Loucy (cell line): ENCODE results near the gene SERPINI2.
A peak's percentile ranks its signal among the peaks of the same experiment; 100 is the strongest.

ENCODE experiments used
- H2AFZ ChIP-seq: fragments of 200-600 bp; sonication (generic); 2 replicates; pipeline ENCODE4 v1.6.0; 2016; ENCODE audit warnings: antibody characterized with exemption, mild to moderate bottlenecking, low read length, moderate library complexity
- H3F3A ChIP-seq: fragments of 200-600 bp; 2 replicates; pipeline ENCODE4 v1.6.0; 2016; ENCODE audit warnings: antibody characterized with exemption, low read depth, mild to moderate bottlenecking
- H3K27me3 ChIP-seq: fragments of 200-600 bp; sonication (generic); 2 replicates; pipeline ENCODE4 v1.6.1; 2014; ENCODE audit warnings: low read length, mild to moderate bottlenecking; ENCODE audit not compliant: insufficient read depth, poor library complexity, severe bottlenecking
- H3K36me3 ChIP-seq: fragments of 200-600 bp; sonication (generic); 2 replicates; pipeline ENCODE4 v1.6.1; 2016; ENCODE audit warnings: low read length; ENCODE audit not compliant: insufficient read depth
- H3K4me1 ChIP-seq: fragments of 200-600 bp; sonication (generic); 2 replicates; pipeline ENCODE4 v1.5.1; 2014; ENCODE audit warnings: low read length, mild to moderate bottlenecking; ENCODE audit not compliant: insufficient read depth, poor library complexity, severe bottlenecking
- H3K4me2 ChIP-seq: fragments of 200-600 bp; sonication (generic); 2 replicates; pipeline ENCODE4 v1.6.0; 2014; ENCODE audit warnings: antibody characterized with exemption, low read length, low read depth, mild to moderate bottlenecking; ENCODE audit not compliant: poor library complexity, severe bottlenecking
- H3K4me3 ChIP-seq: fragments of 200-600 bp; sonication (generic); 2 replicates; pipeline ENCODE4 v1.5.1; 2014; ENCODE audit warnings: low read length, mild to moderate bottlenecking, mixed read lengths; ENCODE audit not compliant: poor library complexity, severe bottlenecking
- H3K79me2 ChIP-seq: fragments of 200-600 bp; sonication (generic); 2 replicates; pipeline ENCODE4 v1.6.1; 2014; ENCODE audit warnings: low read length; ENCODE audit not compliant: insufficient read depth
- H3K9ac ChIP-seq: fragments of 200-600 bp; sonication (generic); 2 replicates; pipeline ENCODE4 v1.6.0; 2014; ENCODE audit warnings: mild to moderate bottlenecking, low read depth, low read length, moderate library complexity; ENCODE audit not compliant: poor library complexity, severe bottlenecking
- H3K9me2 ChIP-seq: fragments of 200-600 bp; sonication (generic); replicated peaks from 2 replicates; pipeline ENCODE4 v1.6.1; 2016; ENCODE audit warnings: low read depth, low read length, mixed read lengths
- H3K9me3 ChIP-seq: fragments of 200-600 bp; sonication (generic); 2 replicates; pipeline ENCODE4 v1.6.1; 2014; ENCODE audit warnings: mild to moderate bottlenecking, antibody characterized with exemption, low read length, low read depth; ENCODE audit not compliant: insufficient read depth
- H4K20me1 ChIP-seq: fragments of 200-600 bp; sonication (generic); 2 replicates; pipeline ENCODE4 v1.6.0; 2014; ENCODE audit warnings: antibody characterized with exemption, low read length, mild to moderate bottlenecking; ENCODE audit not compliant: insufficient read depth, poor library complexity, severe bottlenecking
- EZH2phosphoT487 ChIP-seq: fragments of 200-600 bp; IDR thresholded peaks from 2 replicates; pipeline ENCODE4 v1.6.1; 2018; ENCODE audit warnings: antibody characterized with exemption, mild to moderate bottlenecking, moderate library complexity, borderline replicate concordance
- TF ChIP-seq, protein P1 (sequence below): fragments of 200-600 bp; sonication (generic); conservative IDR thresholded peaks from 2 replicates; pipeline ENCODE4 v1.5.1; 2014; ENCODE audit warnings: mild to moderate bottlenecking, antibody characterized with exemption, low read length

Gene SERPINI2

DNA sequence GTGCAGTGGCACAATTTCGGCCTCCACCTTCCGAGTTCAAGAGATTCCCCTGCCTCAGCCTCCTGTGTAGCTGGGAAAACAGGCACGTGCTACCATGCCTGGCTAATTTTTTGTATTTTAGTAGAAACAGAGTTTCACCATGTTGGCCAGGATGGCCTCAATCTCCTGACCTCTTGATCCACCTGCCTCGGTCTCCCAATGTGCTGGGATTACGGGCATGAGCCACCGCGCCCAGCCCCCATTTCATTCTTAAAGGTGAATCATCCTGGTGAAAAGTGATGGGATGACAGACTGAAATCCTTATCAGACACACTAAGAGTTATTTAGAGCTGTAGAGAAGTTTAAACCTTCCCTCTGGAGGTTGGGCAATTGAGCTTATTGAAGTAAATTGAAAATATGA lies 24.1 kb upstream of the SERPINI2 start:
- H2AFZ ChIP-seq, result no peak overlapping the region

GRCh38 chr3:167493244-167493643 lies 19.4 kb upstream of the SERPINI2 start:
- H3K4me2 ChIP-seq, result no peak overlapping the region
- no peaks in the 10 kb centered on the region for H3F3A ChIP-seq
- H3K36me3 ChIP-seq, result no peaks in the 10 kb centered on the region
- H3K79me2 ChIP-seq, result no peaks in the 10 kb centered on the region
- H3K4me1 ChIP-seq, result no peaks in the 10 kb centered on the region
- no peaks in the 10 kb centered on the region for H3K9me3 ChIP-seq
- H2AFZ ChIP-seq, result no peak overlapping the region
- no peak overlapping the region for H3K4me3 ChIP-seq
- no peaks in the 10 kb centered on the region for H3K27me3 ChIP-seq
- H3K9me2 ChIP-seq, result no peaks in the 10 kb centered on the region
- H3K9ac ChIP-seq, result no peak overlapping the region
- H4K20me1 ChIP-seq, result no peaks in the 10 kb centered on the region
- TF ChIP-seq, protein P1, sequence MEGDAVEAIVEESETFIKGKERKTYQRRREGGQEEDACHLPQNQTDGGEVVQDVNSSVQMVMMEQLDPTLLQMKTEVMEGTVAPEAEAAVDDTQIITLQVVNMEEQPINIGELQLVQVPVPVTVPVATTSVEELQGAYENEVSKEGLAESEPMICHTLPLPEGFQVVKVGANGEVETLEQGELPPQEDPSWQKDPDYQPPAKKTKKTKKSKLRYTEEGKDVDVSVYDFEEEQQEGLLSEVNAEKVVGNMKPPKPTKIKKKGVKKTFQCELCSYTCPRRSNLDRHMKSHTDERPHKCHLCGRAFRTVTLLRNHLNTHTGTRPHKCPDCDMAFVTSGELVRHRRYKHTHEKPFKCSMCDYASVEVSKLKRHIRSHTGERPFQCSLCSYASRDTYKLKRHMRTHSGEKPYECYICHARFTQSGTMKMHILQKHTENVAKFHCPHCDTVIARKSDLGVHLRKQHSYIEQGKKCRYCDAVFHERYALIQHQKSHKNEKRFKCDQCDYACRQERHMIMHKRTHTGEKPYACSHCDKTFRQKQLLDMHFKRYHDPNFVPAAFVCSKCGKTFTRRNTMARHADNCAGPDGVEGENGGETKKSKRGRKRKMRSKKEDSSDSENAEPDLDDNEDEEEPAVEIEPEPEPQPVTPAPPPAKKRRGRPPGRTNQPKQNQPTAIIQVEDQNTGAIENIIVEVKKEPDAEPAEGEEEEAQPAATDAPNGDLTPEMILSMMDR, result peak; percentile 69
- no peak for TF ChIP-seq EZH2phosphoT487

More for the DNA sequence above, 24.1 kb upstream of the SERPINI2 start:
- no peaks in the 10 kb centered on the region for H3K79me2 ChIP-seq
- no peak overlapping the region for H3K4me2 ChIP-seq
- H3K27me3 ChIP-seq, result no peaks in the 10 kb centered on the region
- H3K36me3 ChIP-seq, result no peaks in the 10 kb centered on the region
- H3F3A ChIP-seq, result no peaks in the 10 kb centered on the region
- no peak overlapping the region for H3K9ac ChIP-seq
- no peaks in the 10 kb centered on the region for H3K9me2 ChIP-seq
- no peak for TF ChIP-seq EZH2phosphoT487
- TF ChIP-seq, protein P1, result no peak
- no peaks in the 10 kb centered on the region for H3K9me3 ChIP-seq
- H3K4me1 ChIP-seq, result no peaks in the 10 kb centered on the region
- H4K20me1 ChIP-seq, result no peaks in the 10 kb centered on the region
- no peak overlapping the region for H3K4me3 ChIP-seq

GRCh38 chr3:167491621-167492020 lies 17.8 kb upstream of the SERPINI2 start:
- Histone ChIP-seq H2AFZ (no peak overlapping the region), H3K4me3 (no peak overlapping the region), H4K20me1 (no peaks in the 10 kb centered on the region), H3K9ac (no peak overlapping the region), H3F3A (no peaks in the 10 kb centered on the region), H3K4me2 (no peak overlapping the region), H3K9me2 (no peaks in the 10 kb centered on the region), H3K79me2 (no peaks in the 10 kb centered on the region), H3K27me3 (no peaks in the 10 kb centered on the region), H3K4me1 (no peaks in the 10 kb centered on the region), H3K9me3 (no peaks in the 10 kb centered on the region), H3K36me3 (no peaks in the 10 kb centered on the region)
- TF ChIP-seq, protein P1, result no peak
